HG03460 (cell line): ENCODE measurements around the gene PRRT3.
"Not testable (repeated sequence)": the region's sequence is repeated elsewhere in the genome, so short reads cannot be mapped to it uniquely, and the experiment has no call there.

Experiments used
- ATAC-seq: cut with Tn5 transposase; IDR thresholded peaks from one replicate; pipeline ENCODE4 v1.9.1; 2021; ENCODE audit not compliant: unreplicated experiment

The PRRT3 gene

GRCh38 chr3:9899289-9899791, 52.9 kb downstream of the PRRT3 start:
- ATAC-seq: no peak

- no peak for ATAC-seq
Observed at GRCh38 chr3:9898467-9899241, 53.6 kb downstream of the PRRT3 start.

GRCh38 chr3:9897408-9898372, 54.5 kb downstream of the PRRT3 start:
- ATAC-seq: peak; percentile 76

- not testable (repeated sequence) for ATAC-seq
Observed at GRCh38 chr3:9896755-9897407, 55.3 kb downstream of the PRRT3 start.

- ATAC-seq: not testable (repeated sequence)
Observed at GRCh38 chr3:9895715-9896114, 56.5 kb downstream of the PRRT3 start.
